GM06990 (cell line): ENCODE results near the gene RASA3.

Source experiments
- DNase-seq: peaks from one replicate; pipeline ENCODE4 v3.0.0-alpha.2; 2011; ENCODE audit not compliant: insufficient read length; ENCODE audit errors: extremely low read depth
- H3K27me3 ChIP-seq: replicated peaks from 2 replicates; pipeline ENCODE4 v1.6.0; 2011; ENCODE audit warnings: low read length; ENCODE audit not compliant: control insufficient read depth, insufficient read depth
- H3K36me3 ChIP-seq: 2 replicates; pipeline ENCODE4 v1.5.1; 2011; ENCODE audit warnings: low read length; ENCODE audit not compliant: control insufficient read depth, insufficient read depth
- H3K4me3 ChIP-seq: replicated peaks from 2 replicates; pipeline ENCODE4 v1.5.1; 2011; ENCODE audit warnings: low read depth, mild to moderate bottlenecking, control low read depth, low read length
- TF ChIP-seq, protein P1 (sequence below): IDR thresholded peaks from 2 replicates; pipeline ENCODE4 v1.5.1; 2011; ENCODE audit warnings: low read length, control low read depth, mild to moderate bottlenecking, inconsistent platforms; ENCODE audit not compliant: insufficient read depth, poor library complexity, severe bottlenecking

RASA3 gene

DNA sequence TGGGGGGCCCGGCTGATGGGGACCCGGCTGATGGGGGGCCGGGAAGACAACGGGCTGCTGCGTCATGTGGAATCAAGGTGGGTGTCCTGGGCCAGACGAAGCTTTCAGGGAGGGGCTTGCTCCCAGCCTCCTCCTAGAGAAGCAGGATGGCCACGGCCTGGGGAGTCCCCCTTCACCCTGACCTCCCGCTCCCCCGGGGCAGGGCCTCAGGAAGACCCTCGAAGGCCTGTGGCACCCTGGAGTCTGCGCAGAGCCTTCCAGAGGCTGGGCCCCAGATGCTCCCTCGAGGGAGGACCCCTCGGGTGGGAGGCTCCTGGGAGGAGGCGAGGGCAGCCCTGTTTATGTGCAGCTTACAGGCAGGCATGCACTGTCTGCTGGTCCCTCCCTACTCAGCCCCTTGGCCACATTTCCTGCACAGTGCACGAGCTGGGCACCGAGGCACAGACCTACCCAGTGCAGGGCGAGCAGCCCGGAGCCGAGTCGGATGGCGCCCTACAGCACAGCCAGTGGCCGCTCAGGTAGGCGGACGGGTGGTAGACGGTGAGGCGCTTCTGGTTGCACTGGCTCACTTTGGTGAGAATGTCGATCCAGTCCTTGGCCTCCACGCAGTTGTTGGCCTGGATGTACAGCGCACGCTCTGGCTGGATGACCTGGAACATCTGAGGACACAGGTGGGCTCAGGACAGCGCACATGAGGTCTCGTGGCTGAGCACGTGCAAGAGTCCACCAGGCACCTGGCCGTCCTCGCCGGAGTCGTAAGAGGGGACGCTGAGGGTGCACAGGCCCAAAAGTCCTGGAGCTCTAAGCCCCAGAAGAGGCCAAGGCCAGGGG is 136.1 kb downstream of the RASA3 start:
- Histone ChIP-seq H3K27me3 (no peaks in the 10 kb centered on the region), H3K36me3 (peaks cover 22% of the 10 kb centered on the region), H3K4me3 (no peak overlapping the region)
- TF ChIP-seq, protein P1, sequence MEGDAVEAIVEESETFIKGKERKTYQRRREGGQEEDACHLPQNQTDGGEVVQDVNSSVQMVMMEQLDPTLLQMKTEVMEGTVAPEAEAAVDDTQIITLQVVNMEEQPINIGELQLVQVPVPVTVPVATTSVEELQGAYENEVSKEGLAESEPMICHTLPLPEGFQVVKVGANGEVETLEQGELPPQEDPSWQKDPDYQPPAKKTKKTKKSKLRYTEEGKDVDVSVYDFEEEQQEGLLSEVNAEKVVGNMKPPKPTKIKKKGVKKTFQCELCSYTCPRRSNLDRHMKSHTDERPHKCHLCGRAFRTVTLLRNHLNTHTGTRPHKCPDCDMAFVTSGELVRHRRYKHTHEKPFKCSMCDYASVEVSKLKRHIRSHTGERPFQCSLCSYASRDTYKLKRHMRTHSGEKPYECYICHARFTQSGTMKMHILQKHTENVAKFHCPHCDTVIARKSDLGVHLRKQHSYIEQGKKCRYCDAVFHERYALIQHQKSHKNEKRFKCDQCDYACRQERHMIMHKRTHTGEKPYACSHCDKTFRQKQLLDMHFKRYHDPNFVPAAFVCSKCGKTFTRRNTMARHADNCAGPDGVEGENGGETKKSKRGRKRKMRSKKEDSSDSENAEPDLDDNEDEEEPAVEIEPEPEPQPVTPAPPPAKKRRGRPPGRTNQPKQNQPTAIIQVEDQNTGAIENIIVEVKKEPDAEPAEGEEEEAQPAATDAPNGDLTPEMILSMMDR, result no peak
- no peak for DNase-seq

DNA sequence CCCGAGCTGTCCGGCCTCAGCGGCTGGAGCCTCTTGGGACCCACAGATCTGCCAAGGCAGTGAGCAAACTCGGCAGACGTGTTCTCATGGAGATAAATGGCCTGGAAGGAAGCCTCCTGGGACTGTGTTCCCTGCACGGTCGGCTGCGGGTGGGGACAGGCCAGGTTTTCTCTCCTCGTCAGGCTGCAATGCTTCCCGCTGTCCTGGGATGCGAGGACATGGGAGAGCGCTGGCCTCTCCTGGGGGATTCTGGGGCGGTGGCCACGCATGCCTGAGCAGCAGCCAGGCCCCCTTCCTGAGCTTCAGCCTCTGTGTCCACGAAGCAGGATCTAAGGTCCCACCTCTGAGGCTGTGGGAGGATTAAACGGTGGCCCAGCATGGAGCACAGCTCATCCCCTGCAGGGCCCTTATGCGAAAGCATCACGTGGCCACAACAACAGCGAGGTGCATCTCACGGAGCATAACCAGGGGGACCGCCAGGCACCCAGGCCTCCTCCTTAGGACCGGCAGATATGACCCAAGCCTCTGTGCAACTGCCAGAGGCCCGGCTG is 137.3 kb downstream of the RASA3 start:
- H3K4me3 ChIP-seq, result no peak overlapping the region
- DNase-seq, result no peak
- no peaks in the 10 kb centered on the region for H3K27me3 ChIP-seq
- H3K36me3 ChIP-seq, result peaks cover 28% of the 10 kb centered on the region
- TF ChIP-seq, protein P1, result no peak

DNA sequence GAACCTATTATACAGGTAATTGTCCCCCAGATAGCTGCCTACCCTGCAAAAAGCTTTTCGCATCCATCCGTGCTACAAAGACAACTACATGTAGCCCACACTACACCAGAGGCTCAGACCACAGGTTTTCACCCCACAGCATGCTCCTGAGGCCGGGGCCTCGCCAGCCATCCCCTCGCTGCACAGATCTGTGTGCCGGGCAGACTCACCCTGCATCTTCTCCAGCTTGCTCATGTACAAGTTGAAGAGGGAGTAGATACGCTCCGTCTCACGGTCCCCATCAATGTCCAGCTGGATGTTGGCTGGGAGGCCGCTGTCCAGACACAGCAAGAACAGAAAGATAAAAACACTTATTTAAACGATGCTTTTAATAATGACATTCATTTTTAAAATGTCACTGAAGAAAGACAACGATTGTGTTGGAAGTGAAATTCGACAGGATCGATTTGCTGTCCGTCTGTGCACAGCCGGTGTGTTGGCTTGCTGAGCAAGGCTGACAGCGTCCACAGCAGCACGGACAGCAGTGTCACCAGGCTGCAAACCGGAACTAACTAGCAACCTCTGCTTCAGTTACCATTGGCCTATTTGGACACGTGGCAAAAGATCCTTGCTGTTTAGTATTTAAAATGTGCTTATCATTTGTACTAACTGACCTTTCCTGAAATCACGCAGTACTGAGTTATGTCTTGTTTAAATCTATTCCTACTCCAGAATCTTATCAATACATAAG is 140.0 kb downstream of the RASA3 start:
- Histone ChIP-seq H3K27me3 (no peaks in the 10 kb centered on the region), H3K4me3 (no peak overlapping the region), H3K36me3 (peaks cover 29% of the 10 kb centered on the region)
- no peak for DNase-seq
- TF ChIP-seq, protein P1, result no peak

DNA sequence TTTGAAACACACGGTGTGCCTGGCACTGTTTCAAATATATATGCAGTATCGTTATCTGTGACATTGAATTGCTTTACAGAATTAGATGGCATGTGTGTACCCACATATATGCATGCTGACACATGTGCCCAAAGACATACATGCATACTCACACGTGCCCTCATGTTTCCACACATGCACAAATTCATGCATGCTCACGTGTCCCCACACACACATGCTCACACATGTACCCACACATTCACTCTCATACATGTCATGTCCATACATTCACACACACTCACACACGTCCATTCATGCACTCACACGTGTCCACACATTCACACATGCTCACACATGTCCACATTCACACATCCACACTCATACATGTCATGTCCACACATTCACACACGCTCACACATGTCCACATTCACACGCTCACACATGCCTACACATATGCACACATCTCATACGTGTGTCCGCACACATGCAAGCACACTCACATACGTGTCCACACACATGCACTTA is 140.7 kb downstream of the RASA3 start:
- DNase-seq, result no peak
- Histone ChIP-seq H3K27me3 (no peaks in the 10 kb centered on the region), H3K4me3 (no peak overlapping the region), H3K36me3 (peaks cover 26% of the 10 kb centered on the region)
- TF ChIP-seq, protein P1, result no peak

DNA sequence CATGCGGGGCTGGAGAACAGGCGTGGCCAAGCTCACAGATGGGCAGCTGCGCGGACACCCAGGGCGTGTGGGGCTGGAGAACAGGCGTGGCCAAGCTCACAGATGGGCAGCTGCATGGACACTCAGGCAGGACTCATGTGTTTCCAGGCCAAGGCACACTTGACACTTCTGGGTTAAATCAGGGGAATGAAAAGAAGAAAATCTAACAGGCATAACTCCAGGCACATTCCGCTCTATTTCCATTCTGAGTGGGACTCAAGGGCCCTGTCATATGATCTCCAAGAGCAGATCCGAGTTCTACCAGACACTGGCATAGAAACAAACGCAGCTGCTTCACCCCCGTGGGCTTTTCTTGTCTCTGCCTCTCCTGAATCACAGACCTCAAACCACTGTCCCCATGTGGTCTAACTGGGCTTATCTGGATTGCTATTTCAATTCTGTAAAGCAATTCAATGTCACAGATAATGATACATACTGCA is 141.2 kb downstream of the RASA3 start:
- H3K27me3 ChIP-seq, result no peaks in the 10 kb centered on the region
- H3K4me3 ChIP-seq, result no peak overlapping the region
- TF ChIP-seq, protein P1, result no peak
- H3K36me3 ChIP-seq, result peaks cover 21% of the 10 kb centered on the region
- no peak for DNase-seq
